G401.6 (cell line): Measurements from ENCODE around the gene ETV5.

Experiments used
- FAIRE-seq: peaks from 2 replicates; lab custom pipeline; 2012; peaks lifted over from hg19 to GRCh38; lab: Jason Lieb, UNC

Gene ETV5

DNA sequence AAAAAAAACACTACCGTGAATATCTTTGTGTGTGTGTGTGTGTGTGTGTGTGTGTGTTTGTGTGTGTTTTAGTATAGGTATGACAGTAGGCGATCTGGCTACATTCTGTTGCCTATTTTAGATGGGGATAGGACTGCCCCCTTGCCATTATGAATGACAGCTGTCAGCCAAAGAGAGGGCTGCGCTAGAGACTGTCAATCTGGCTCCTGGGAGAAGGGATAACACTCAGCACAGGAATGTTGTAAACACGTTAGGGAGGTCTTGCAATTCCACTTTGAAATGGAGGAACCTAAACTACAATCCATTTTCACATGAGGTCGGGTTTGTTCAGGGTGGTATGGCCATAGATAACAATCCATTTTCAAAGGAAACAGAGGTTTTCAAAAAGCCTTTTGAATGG lies 14.1 kb upstream of the ETV5 start:
- no peak for FAIRE-seq

DNA sequence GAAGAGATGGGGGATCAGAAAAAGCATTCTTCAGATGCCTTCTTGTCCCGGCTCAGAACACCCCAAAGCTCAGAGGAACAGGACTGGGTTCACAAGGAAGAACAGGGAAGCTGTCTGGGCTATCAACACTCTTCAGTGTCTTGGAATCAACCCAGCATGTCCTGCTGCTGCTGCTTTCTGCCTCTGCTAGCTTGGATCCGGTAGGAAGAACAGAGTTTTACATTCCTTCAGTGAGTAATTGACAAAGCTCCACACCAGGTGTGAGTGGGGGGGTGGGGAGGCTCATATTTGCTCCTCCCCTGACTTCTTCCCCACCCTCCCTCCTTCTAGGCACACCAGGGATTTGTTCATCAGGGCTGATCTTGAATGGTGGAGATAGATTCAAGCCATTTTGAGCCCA lies 13.1 kb upstream of the ETV5 start:
- FAIRE-seq: no peak

DNA sequence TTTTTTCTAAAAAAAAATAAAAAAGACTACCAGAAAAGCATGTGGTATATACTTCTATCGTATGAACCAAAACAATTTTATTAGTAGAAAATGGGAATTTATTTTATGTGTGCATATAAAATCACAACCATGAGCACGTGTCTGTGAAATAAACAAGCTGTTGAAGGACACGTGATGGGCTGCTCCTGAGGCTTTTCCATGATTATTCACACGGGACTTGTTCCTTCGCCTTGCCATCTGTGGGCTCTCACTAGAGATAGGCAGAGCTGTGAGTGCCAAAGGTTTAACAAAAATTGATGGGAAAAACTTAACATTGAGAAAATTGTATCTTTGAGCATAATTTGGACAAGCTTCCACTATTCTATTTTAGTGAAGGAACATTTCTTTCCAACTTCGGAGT lies 12.4 kb upstream of the ETV5 start:
- no peak for FAIRE-seq

DNA sequence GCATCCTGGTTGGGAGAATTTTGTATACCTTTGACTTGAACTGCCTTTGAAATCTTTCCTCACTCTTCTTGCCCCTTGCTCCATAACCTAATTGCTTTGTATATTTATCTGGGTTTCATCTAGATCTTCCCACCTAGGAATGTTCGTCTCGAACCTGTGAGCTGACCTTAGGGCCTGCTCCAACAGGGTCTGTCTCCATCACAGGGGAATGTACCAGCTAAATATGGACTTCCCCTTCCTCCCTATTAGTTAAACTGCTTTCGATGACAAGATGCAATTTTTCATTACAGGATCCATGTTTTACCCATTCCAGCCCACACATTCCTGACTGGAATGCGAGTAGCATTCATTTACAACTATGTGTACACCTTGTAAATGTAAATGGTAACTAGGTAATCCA lies 10.6 kb upstream of the ETV5 start:
- FAIRE-seq: no peak

DNA sequence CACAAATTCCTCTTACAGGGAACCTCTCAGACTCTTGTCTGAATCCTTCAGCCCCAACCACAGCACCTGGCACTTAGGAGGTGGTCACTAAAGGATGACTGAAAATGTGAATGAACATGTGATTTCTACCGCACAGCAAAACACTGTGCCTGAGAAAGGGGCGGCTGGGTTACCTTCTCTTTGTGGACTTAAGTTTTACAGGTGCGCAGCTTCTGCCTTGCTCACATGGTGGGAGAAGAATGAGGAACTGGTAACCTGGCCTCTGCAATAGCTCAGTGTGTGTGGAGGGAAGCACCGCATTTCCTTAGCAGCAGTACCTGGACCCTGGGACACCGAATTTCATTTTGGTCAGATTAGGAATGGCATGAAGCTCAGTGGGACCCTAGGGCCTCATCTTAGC lies 9.8 kb upstream of the ETV5 start:
- FAIRE-seq: no peak

DNA sequence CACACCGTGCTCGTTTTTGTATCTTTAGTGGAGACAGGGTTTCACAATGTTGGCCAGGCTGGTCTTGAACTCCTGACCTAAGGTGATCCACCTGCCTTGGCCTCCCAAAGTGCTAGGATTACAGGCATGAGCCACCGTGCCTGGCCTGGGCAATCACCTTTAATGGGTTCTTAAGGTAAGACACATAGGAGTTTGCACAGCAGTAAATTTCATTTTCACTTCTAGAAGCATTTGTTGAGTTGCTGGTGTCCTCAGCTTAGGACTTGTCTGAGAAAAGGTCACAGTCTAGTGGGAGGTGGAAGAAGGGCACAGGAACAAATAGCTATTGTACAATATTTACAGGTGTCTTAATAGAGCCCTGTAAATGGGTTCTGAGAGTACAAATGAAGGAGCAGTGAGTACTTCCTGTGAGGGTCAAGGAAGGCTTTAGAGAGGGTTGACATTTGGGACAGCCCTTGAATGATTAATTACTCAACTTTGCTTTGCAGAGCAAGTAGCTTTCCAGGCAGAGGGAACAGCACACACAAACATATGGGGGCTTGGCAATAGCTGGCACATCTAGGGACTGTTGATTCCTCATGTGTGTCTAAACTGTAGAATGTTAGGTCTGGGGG lies 8.7 kb upstream of the ETV5 start:
- FAIRE-seq: no peak

- no peak for FAIRE-seq
Measured at GRCh38 chr3:186115239-186115996, 6.5 kb upstream of the ETV5 start.

DNA sequence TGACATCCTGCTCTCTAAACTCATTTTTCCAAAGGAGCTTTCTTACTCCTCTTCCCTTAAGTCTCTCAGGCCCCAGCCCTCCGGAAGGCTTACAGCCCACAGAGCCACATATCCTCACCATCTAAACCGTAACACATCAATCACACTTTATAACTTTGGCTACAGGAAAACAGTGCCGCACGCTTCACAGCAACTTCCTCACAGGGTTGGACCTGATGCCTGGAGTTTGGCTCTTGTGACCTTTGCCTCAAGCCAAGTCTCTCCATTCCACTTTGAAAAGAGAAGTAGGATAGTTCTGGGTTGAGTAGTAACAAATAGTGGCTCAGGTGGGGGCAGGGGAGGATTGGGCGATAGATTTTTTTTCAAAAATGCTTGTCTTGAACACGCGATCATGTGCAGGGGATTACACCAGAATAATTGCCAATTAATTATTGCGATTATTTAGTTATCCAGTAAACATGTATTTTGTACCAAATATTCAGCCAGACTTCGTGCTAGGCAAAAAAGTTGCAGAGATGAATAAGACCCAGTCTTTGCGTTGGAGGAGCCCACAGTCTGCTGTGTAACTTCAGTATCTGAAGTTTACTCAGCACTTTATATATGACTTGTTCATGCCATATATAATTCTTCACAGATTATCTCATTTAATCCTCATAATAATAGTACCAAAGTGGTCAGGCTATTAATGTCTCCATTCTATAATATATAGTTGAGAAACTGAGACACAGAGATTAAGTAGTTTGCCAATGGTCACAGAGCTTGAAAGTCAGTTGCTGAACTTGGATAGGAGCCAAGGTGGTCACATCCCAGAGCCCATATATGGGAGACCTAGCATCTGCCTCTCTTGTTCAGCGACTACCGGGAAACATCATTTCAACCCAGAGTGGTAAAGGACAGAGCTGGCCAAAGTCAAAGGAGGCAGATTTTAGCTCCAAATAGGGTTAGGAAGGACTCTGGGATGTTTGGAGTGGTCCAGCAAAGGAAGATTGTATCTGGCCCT lies 2.4 kb upstream of the ETV5 start:
- FAIRE-seq: no peak

DNA sequence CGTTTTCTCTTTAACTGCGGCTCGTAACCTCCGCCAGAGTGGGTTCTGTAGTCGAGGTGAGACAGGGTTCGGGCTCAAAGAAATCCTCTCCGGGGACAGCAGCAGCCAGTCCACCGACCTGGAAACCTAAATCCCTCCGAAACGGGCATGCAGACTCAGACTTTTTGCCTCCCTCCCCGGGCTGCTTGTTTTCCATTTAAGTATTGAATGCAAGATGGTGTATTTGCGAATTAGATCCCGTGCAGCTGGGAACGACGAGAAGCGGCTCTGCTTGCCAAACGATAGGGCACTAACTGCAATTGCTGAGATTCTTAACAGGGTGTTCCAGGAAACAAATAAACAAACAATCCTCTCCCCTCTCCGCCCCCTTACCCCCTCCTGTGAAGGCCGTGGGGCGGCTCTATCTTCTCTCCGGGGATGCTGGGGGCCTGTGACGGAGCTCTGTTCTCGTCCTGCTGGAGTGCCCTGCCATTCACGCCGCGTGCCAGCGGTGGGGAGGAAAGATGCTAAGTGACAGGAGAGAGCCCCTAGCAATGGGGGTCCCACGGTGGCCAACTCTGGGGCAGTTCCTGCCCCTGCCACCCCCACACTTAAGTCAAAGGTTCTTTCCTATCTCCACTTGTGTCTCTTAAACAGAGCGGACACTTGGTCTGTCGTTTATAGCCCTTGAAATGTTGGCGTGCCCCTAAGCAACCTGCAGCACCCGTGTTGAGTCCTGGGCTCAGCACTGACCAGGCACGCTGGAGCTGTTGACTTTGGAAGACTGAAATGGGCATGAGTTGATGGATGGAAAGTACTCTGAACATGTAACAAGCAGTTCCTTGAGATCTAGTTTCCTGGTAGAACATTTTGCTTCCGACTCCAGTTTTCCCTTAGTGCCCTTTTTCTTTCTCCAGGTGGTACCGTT lies 1.3 kb upstream of the ETV5 start:
- no peak for FAIRE-seq

DNA sequence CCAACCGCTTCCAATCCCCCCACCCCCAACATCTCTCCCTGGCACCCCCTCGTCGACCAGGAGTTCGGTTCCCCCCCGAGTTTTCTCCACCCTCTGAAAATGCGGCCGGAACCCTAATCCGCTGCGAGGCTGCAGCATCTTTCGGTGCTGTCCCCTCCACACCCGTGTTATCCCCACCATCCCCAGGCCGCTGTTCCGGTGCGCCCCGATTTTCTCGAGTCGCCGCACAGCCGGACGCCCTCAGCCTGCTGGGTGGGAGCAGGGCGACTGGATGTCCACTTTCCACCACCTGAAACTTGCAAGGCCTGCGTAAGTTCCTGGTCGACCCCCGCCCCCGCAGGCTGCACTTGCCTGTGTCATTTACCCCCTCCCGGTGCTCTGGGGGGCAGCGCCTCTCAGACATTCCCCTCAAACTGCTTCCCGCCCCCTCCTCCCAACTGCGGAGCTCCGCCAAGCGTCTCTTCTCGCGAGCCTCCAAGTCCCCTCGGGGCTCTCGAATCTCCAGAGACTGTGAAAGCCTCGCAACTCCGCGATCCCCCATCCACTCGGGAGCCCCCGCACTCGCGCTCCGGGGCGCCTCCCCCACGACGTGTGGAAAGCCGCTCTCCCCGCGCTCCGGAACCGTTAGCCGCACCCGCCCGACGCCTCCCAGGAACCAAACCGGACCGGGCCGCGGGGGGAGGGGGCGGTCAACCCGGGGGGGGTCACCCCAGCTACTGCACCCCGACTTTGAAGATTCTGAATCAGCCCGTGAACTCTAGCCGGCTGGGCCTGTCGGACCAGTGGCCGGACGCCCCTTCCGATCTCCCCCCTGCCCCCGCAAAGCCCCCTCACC lies 566 bp downstream of the ETV5 start:
- no peak for FAIRE-seq

DNA sequence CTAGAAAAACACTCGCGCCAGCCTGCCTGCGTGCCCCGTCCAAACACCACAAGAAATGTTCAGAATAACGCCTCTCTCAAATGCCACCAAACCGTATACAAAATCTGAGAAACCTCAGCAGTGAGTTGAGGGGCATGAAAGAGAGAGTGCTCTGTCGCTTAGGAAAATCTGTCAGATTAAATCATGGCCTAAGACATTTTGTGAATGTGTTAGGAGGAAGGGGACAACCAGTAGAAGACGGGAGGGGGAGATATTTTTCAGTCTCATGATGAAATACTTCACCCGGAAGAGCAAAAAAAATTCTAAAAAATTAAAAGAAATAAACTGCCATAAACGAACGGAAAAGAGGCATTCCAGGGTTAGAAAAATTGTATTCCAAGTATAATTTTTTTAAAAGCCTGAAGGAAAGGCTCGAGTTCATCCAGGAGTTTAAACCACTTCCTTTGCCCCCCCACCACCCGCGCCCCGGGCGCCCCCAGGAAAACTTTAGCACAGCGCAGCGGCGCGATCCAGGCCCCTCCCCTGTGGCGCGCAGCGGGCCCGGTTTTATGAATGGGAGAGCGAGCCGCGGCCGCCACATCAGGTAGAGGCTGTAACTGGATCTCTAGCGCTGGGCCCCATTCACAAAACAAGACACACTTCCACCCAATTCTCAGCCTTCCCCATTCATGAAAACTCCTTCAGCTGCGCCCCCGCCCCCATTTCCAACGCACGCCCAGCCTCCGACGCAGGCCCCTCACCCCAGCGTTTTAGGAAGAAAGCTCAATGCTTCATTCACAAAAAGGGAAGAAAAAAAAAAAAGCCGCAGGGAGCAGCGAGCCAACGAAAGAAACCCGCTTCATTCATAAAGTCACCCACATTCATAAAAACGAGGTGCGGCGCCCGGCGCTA lies 1.4 kb downstream of the ETV5 start:
- peak; percentile 46 for FAIRE-seq

DNA sequence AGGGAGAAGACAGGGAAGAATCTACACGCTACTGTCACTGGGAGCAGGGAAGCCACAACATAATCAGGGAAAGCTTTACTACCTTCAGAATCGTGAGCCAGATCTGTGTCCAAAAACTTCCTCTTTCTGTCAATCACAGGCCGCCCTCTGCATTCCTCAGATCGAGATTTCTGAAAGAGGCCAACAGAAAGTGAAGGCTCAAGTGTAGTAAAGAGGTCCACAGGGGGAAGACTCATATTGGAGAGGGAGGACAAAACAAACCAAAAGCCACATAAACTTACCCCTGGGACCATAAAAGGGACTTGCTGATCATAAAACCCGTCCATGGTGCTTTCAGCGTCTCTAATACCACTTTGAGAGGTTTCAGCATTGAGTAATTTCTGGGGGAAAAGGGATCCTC lies 3.3 kb downstream of the ETV5 start:
- no peak for FAIRE-seq

DNA sequence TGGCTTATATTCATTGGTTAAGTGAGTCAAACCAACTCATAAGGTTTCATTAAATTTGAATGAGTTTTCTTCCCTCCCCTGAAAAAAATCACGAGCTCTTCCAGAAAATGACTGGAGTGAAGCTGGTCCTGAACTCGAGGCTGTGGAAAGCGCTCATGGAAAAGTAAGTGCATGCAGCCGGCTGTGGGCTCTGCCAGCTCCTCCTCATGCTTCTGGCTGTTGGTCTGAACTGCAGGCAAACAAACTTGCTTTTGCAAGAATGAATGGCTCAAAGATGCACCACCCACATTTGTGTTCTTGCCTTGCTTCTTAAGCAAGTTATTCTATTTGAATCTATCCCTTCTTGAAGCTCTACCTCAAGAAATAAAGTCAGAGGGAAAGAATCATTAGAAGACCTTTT lies 6.2 kb downstream of the ETV5 start:
- FAIRE-seq: no peak

DNA sequence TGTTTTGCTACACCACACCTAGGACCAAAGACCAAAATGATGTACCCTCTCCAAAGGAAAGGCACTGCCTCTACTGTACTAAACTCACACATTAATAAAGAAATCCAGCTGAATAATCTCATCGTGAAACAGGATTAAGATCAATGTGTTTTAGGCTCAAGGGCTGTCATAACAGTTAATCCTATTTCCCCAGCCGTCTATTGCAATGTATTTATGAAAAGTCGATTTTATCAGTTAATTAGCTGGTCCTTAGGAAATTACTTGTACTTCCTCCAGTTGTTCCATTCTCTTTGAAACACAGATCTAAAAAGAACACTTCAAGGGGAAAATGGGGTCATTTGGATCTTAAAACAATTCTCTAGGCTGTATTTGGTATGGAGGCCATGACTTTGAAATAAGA lies 8.5 kb downstream of the ETV5 start:
- FAIRE-seq: no peak

DNA sequence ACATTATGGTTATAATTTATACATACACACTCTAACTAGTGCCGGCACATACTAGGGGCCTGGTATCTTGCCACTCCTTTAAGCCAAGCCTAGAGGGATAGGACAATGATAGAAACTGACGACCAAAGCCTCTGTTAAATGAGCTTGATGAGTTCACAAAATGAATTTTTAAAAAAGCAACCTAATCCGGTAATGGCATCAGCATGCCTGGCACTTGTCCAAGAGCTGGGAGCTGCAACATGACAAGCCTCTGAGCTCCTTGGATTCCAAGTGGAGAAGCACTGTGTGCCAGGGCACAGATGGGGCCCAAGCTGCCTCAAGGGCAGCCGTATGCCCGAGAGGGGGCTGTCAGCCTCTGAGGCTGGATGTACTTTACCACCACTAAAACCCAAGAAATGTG lies 9.7 kb downstream of the ETV5 start:
- no peak for FAIRE-seq

DNA sequence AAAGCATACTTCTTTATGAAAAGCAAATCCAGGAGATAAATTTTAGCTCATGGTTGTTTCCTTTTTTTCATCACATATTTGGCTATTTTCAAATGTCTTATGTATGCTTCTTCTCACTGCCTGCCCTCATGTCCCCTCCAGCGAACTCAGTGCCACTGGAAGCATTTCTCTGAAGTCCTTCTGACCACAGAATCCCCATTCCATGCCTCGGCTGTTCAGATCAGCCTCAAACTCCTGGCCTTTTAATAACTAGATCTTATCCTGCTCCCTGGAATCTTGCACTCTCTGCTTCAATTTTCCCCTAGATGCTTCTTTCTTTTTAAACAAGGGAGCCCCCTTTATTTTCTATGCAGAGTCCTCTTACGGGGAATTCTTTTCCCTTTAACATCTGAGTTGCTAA lies 10.1 kb downstream of the ETV5 start:
- no peak for FAIRE-seq

DNA sequence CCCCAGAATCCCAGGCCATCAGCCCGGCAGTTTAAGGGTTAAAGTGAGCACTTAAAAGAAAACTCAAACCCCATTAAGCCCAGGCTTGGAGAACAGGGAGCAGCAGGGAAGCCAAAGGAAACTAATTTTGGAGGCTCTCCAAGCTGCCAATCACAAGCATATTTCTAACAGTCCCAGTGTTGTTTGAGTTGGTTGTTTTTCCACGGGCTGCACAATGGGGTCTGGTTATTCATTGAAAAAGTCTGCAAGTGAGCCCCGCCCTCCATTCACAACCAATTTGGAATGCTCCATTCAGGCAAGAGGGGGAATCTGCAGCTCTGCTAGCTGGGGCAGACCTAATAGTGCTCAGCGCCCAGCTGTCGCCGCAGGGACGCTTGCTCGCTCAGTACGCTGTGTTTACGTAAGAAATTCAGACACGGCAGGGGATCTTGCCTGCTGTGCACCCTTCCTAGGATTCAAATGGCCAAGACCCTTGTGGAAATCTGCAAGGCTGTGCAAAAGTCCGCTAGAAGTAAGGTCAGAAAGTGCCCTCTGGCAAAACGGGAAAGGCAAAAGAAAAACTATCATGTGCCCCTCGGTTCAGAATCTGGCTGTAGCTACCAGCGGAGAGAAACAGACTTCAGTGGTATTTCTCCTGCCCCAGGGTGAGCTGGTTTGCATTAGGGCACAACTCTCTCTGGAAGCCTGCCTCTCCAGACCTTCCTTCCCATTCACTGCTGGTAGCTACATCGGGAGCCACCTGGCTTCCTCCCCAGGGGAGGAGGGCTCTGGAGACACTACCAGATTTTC lies 11.0 kb downstream of the ETV5 start:
- peak; percentile 82 for FAIRE-seq

- FAIRE-seq: no peak
Measured at GRCh38 chr3:186097317-186097662, 11.6 kb downstream of the ETV5 start.

- FAIRE-seq: no peak
Measured at GRCh38 chr3:186096290-186096689, 12.6 kb downstream of the ETV5 start.
